ENCODE results near the gene INPP5B. TPM values are rescaled to one million over a fixed set of nuclear protein-coding genes. Genes with fewer than 3 reads are reported as not detected.

Gene INPP5B
- total and polyA plus RNA-seq, 9 of the 15 experiments (the other 6 are each of a cell fraction or from before 2014, with no cell fraction given): 14.1 to 28.7 (median 20.9) TPM

DNA sequence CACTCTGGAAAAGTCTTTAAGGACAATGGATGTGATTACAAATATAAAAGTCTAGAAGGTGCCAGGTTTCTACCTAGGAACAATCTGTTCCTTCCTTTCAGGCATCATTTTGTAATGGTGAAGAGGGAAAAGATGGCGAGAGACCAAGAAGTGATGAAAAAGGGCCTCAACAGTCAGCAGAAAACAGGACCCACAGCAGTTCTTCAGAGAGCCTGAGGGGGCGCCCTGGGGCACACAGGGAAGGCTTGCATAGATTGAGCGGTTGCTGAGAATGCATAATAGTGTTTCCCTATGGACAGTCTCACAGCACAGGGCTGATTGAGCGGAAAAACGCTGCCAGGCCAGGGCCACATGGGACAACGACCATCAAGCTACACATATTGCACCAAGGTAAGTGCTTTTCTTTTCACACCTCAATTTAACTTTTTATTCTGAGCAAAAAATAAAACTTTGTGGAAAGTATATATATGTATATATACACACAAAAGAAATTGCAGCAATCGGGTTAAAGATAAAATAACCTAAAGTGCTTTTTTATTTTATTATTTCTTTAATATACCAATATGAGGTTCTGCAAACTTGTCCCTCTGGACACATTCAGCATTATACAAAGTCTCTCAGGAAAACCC lies 135.7 kb downstream of the INPP5B start (continued):
- no peak for TF ChIP-seq ETV6 (IDR thresholded peaks at IDR 0.05; ENCODE audit: borderline replicate concordance in 1 of 2, low read depth in 2 of 2, low read length in 1 of 2)
- TF ChIP-seq ETV6 (CRISPR knock-in tag; IDR thresholded peaks at IDR 0.05; ENCODE audit: borderline replicate concordance): no peak
- TF ChIP-seq GABPA (tag; conservative IDR thresholded peaks at IDR 0.05; ENCODE audit: low read depth): peak; percentile 32; the same call in 1 of the 2 replicates
- peak; percentile 51; the same call in 1 of the 2 replicates for TF ChIP-seq GABPB1 (CRISPR knock-in tag; IDR thresholded peaks at IDR 0.05)
- TF ChIP-seq ESRRA (IDR thresholded peaks at IDR 0.05; ENCODE audit: borderline replicate concordance, low read depth): no peak
- peak in 2 of 3 experiments; percentile 39 to 51 for TF ChIP-seq YY1 (IDR thresholded peaks at IDR 0.05; ENCODE audit: borderline replicate concordance in 1 of 3, control insufficient read depth in 1 of 3, extremely low read depth in 1 of 3, insufficient read depth in 3 of 3, insufficient read length in 1 of 3, insufficient replicate concordance in 2 of 3, low read depth in 1 of 3, low read length in 2 of 3)
- TF ChIP-seq ZFP36 (IDR thresholded peaks at IDR 0.05; ENCODE audit: low read depth, low read length, partially characterized antibody): peak; percentile 11
- TF ChIP-seq MYBL2 (IDR thresholded peaks at IDR 0.05; ENCODE audit: low read depth): no peak
- TF ChIP-seq MYBL2 (CRISPR knock-in tag; IDR thresholded peaks at IDR 0.05; ENCODE audit: borderline replicate concordance): no peak
- no peak for TF ChIP-seq KDM5B (IDR thresholded peaks at IDR 0.05; ENCODE audit: insufficient replicate concordance, low read depth, low read length)
- TF ChIP-seq, protein P1, sequence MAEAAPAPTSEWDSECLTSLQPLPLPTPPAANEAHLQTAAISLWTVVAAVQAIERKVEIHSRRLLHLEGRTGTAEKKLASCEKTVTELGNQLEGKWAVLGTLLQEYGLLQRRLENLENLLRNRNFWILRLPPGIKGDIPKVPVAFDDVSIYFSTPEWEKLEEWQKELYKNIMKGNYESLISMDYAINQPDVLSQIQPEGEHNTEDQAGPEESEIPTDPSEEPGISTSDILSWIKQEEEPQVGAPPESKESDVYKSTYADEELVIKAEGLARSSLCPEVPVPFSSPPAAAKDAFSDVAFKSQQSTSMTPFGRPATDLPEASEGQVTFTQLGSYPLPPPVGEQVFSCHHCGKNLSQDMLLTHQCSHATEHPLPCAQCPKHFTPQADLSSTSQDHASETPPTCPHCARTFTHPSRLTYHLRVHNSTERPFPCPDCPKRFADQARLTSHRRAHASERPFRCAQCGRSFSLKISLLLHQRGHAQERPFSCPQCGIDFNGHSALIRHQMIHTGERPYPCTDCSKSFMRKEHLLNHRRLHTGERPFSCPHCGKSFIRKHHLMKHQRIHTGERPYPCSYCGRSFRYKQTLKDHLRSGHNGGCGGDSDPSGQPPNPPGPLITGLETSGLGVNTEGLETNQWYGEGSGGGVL (CRISPR knock-in tag; IDR thresholded peaks at IDR 0.05): no peak
- TF ChIP-seq PHF21A (IDR thresholded peaks at IDR 0.05; ENCODE audit: borderline replicate concordance, low read depth): 0 out of 2 replicates have a peak, but pooled peaks have one; percentile 16
- peak; percentile 80 for TF ChIP-seq CTCFL (IDR thresholded peaks at IDR 0.05; ENCODE audit: borderline replicate concordance, insufficient read depth, low read depth, low read length, poor library complexity, severe bottlenecking)
- peak; percentile 63 for TF ChIP-seq CTBP1 (IDR thresholded peaks at IDR 0.05; ENCODE audit: borderline replicate concordance)
- TF ChIP-seq XRCC5 (IDR thresholded peaks at IDR 0.05; ENCODE audit: low read depth, low read length): peak; percentile 93
- TF ChIP-seq LEF1 (IDR thresholded peaks at IDR 0.05): no peak
- TF ChIP-seq ZNF165 (CRISPR knock-in tag; IDR thresholded peaks at IDR 0.05; ENCODE audit: borderline replicate concordance): no peak
- TF ChIP-seq HCFC1 (IDR thresholded peaks at IDR 0.05; ENCODE audit: low read depth, low read length): peak; percentile 10; the same call in 1 of the 2 replicates
- TF ChIP-seq LCOR (CRISPR knock-in tag; IDR thresholded peaks at IDR 0.05): 0 out of 2 replicates have a peak, but pooled peaks have one; percentile 43
- TF ChIP-seq EGR1 (conservative IDR thresholded peaks at IDR 0.05): no peak
- TF ChIP-seq ZNF280A (IDR thresholded peaks at IDR 0.05; ENCODE audit: low read depth, partially characterized antibody): no peak

Measured in K562 (cell line).